ENCODE data around the gene SCRN1.

Gene SCRN1

DNA sequence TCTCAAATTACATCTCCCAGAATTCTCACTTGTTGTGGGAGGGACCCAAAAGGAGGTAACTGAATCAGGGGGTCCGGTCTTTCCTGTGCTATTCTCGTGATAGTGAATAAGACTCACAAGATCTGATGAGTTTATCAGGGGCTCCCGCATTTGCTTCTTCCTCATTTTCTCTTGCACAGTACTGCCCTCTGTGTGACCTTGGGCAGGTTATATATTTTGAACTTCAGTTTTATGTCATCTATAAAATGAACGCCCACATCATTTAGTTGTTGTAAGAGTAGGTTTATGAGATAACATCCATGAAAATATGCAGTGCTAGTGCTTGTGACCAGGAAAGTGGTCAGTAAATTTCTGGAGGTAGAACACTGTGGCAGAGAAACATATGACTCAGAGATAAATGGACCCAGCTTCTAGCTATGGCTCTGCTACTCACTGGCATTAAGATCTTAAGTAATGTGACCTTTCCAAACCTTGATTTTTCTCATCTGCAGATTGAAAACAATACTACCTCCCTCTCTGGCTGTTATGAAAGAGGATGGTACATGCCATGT is 44.3 kb downstream of the SCRN1 start:
- Histone ChIP-seq H3K4me3 (no peak overlapping the region), H3K27ac (no peak overlapping the region)

DNA sequence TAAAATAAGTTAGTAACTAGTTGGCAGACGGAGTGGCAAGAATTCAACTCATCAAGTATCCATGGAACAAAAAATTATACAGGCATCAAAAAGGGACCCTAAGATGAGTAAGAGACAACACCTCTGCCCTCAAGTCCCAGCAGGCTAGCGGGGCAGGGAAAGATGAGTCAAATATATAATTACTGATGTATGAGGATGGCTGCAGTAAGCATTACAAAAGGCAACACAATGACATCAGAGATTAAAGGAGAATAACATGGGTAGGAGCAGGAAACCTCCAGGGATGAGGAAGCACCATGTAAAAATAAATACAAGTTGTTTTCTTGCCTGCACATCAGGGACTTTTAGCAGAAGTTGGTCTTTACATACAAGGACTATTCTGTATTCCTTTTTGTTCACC is 49.4 kb downstream of the SCRN1 start:
- Histone ChIP-seq H3K27ac (no peak overlapping the region), H3K4me3 (no peak overlapping the region)

DNA sequence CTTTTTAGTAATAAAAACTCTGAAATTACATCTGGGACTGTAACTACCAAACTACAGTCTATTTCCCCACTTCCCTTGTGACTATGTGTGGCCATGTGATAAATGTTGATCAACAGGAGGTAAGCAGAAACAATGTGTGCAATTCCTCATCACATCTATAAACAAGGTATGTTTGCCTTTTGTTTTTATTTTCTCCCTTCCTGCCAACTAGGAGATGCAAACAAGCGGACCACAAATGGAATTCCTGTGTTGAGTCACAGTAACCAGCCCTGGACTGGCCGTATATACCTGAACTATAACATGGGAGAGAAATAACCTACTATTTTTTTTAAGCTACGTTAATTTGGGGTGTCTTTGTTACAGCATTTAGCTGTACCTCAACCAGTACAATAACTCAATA is 52.5 kb downstream of the SCRN1 start:
- no peak overlapping the region for H3K27ac ChIP-seq

DNA sequence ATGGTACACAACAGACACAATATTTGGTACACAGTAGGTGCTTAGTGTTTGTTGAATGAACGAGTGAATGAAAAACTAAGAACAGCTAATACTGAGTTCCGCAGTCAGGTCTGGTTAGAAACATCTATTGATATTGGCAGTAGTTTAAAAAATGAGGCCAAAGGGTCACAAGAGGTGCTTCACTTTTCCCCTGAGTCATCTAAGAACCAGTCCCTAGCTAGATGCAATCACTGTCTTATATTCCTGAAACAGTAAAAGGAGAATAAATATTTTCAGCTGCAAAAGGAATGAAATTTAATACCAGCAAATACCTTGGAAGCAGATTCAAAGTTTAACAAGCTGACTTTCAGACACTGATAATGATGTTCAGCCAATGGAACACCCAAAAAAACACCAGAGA is 54.5 kb downstream of the SCRN1 start:
- Histone ChIP-seq H3K4me3 (no peak overlapping the region), H3K27ac (no peak overlapping the region)

More for the DNA sequence above, 52.5 kb downstream of the SCRN1 start:
- no peak overlapping the region for H3K4me3 ChIP-seq

DNA sequence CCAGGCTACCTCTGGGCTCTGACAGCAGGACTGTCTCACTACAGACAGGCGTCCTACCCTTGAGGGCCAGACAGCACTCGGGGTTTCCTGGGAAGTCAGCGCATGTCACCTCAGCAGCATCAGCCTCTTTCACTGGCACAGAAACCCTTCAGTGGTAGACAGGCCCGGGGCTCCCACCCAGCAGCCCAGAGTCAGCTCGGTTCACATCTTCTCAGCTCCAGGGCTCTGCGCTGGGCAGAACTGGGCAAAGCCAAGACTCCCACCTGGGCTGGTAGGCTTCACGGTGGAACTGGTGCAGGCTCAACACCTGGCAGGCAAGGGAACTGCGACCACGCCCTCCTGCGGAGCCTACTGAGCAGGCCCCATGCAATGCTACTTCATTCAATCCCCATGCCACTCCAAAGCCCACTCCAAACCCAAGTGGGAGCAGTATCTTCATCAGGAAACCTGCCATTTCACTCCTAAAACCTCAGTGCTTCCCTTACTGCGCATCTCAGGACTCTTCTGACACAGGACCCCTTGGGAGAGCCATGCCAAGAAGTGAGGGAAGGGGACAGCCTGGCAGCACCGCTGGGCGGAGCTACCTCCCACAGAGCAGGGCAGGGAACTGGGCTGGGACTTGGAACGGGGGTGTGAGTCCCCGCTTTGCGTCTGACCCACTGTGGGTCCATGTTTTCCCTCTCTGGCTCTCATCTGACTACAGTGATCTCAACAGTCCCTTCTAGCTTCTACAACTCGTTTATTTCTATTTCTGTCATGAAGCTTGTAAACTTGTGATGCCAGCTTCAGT is 60.4 kb downstream of the SCRN1 start:
- H3K4me3 ChIP-seq: no peak overlapping the region
- no peak overlapping the region for H3K27ac ChIP-seq

DNA sequence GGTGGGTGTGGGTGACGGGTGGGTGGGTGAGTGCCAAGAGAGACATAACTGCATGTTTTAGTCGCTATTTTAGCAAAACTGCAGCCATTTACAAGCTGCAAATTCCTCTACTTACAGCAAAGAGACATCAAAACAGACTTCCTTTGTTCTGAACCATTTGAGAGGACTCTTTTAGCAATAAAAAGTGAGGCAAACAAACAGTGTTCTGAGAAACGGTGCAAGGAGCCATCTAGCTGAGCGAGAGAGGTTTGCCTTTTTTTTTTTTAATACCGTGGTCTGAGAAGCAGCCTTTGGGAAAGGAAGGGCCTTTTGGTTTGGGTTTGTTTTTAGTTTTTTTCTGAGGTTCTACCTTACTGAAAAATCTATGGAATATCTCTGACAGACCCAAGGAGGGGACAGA is 62.9 kb downstream of the SCRN1 start:
- no peak overlapping the region for H3K27ac ChIP-seq
- H3K4me3 ChIP-seq: no peak overlapping the region

DNA sequence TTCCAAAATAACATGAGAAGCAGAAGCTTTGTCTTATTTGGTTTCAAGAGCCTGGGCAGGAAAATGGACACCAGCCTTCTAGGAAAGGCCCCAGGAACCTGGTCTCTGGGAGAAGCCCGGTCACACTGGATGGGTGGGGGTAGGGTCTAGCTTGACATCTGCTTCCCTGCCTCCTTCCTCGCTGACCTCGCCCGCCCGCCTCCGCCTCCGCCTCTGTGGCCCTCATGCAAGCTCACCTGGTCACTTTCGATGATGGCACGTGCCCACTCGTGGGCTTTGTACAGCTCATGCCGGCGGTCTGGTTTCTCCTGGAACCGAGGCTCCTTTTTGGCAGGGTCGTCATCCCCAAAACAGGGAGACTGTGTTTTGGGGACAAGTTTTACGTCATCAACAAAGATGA is 63.4 kb downstream of the SCRN1 start:
- H3K27ac ChIP-seq: no peak overlapping the region
- H3K4me3 ChIP-seq: no peak overlapping the region

DNA sequence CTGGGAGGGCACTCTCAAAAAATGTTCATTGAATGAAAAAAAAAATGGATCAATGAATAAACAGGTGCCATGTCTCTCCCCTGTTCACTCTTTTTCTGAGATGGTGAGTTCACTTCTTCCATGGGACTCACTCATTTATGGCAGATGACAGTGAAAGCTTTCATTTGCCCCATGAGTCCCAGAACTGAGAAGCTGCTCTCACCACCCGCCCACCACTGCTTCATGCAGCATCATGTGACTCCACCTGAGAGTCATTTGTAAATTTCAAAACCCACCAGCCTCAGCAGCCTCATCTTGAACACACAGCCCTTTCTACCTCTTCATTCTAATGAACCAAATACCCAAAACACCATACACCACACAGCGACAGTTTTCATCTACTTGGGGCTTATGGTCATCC is 64.9 kb downstream of the SCRN1 start:
- Histone ChIP-seq H3K27ac (no peak overlapping the region), H3K4me3 (no peak overlapping the region)

DNA sequence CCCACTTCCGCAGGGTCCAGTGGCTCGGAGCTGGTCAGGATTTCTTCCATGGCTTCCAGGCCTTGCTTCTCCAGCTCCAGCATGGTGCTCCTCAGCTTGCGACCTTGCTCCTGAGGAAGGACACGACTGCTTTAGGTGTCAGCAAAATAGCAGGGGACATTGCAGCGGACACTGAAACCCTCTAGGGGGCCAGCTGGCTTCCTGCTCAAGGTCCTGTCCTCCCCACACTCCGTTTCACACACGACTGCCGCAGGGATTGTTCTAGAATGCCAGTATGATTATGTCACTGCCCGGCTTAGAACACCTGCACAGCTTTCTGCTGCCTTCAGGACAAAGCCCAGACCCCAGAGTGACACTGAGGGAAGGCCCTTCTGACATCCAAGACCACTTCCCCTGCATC is 65.6 kb downstream of the SCRN1 start:
- no peak overlapping the region for H3K27ac ChIP-seq
- H3K4me3 ChIP-seq: no peak overlapping the region

DNA sequence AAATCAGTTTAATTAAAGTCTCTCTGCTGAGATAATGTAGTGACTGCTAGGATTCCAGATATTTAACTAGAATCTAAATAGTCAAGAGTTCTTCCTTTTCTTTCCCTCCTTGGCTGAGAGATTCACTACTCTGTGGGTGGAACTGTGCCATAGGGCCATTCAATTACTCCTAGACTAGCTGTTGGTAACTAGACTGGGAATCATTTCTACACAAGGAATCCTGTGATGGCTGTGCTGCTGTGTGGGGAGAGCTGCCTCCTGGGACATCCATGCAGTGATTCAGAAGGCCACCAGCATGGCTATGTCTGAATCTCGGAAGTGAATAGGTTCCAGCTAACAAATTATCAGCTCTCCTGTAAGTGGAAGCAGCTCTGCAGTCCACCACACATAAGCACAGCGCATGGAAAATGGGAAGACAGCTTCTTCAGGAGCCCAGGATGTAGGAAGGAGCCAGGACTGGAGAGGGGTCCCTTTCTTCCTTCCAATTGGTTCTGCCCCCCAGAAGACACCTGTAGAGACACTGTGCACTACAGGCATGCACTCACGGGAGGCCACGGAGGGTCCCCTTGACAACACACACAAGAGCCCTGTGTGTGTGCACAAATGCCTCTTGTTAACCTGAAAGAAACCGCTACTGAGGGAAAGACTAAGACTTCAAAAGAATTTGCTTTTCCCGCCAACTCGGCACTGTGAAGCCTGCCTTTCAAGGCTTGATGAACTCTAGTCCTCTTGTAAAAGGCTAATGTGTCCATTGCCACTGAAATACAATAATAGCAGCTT is 66.5 kb downstream of the SCRN1 start:
- Histone ChIP-seq H3K27ac (no peak overlapping the region), H3K4me3 (no peak overlapping the region)

DNA sequence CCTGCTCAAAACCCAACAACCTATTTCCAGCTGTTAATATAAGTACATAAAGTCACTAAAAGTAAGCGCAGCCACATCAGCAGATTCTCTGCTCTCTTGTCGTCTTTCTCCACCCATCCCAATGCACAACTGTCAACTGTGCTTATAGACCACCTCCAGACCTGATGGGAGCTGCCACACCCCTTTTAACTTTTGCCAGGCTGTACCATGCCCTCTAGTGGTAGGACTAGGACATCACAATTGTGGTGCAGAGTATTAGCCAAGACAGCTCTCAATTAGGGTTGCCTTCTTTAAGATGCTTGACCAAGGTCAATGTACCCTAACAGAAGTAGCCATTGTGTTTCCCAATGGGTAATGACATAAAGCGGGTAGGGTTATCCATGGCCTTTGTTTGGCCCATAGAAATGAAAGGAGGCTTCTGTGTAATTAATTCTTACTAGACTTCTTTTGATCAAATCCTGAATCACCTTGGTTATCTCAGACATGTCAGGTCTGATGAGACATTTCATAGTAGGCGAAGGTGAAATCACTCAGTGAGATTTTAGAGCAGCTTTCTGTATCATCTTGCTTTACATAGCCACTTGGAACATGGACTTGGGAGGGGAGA is 68.1 kb downstream of the SCRN1 start:
- Histone ChIP-seq H3K27ac (no peak overlapping the region), H3K4me3 (no peak overlapping the region)

DNA sequence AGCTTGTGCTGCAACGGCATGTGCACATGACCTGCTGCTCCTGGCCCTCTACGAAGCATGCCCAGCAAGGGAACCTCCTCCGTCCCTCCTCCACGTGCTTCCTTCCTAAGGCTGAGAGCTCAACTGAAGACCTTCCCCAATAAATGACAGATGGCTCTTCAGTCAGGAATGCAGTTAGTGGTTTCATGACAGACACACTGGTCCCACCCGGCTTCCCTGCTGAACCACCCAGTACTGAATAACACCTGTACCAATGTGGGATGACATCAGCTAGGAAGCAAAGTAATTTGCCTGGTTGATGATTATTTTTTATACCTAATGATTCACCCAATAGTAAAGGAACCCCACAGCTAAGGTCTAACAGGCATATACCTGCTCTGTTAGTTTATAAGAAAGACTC is 69.1 kb downstream of the SCRN1 start:
- Histone ChIP-seq H3K4me3 (no peak overlapping the region), H3K27ac (no peak overlapping the region)

DNA sequence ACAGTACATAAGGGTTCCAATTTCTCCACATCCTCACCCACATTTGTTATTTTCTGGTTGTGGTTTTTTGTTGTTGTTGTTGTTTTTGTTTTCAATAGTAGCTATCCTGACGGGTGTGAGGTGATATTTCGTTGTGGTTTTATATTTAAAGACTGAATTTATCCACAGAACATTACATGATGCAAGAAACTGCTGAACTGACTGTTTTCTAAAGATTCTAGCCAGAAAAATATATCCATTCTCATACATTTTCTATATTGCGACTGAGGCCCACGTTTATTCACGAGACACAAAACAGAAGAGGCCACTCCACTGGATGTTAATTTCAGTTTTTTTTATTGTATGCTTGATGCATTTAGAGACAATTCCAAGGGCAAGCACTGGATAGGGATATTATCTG is 69.8 kb downstream of the SCRN1 start:
- H3K4me3 ChIP-seq: no peak overlapping the region
- H3K27ac ChIP-seq: no peak overlapping the region

DNA sequence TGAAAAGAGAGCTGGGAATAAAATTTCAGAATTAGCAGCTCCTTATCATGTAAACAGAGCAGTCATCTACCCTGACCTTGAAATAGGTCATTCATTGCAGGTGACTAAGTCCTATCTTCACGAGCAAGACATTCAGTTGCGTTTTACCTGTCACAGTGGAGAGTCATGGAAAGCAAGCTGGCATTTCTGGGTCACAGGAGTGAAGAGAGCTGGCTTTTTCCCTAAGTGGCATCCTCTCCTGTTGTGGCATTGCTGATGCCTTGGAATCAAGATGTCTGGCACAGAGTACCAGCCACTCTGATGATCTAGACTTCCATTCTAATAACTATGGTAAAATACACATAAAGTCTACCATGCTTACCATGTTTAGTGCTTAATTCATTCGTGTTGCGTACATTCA is 70.8 kb downstream of the SCRN1 start:
- H3K27ac ChIP-seq: no peak overlapping the region
- no peak overlapping the region for H3K4me3 ChIP-seq

DNA sequence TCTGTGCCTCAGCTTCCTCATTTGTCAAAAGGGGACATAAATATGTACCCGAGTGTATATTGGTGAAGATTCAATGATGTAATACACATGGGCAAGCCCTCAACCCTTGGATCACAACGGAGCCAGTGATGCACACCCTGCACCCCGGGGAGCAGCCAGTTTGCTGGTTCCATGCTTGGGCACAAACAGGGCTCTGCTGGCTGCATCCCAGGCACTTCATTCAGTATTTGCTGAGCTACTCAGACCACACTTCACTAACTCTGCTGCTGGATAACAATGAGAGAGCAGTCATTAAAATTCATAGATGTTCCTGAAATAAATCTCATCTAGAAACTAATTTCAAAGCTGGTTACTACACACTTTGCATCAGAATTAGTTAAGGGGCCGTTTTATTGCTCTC is 72.0 kb downstream of the SCRN1 start:
- Histone ChIP-seq H3K27ac (no peak overlapping the region), H3K4me3 (no peak overlapping the region)

DNA sequence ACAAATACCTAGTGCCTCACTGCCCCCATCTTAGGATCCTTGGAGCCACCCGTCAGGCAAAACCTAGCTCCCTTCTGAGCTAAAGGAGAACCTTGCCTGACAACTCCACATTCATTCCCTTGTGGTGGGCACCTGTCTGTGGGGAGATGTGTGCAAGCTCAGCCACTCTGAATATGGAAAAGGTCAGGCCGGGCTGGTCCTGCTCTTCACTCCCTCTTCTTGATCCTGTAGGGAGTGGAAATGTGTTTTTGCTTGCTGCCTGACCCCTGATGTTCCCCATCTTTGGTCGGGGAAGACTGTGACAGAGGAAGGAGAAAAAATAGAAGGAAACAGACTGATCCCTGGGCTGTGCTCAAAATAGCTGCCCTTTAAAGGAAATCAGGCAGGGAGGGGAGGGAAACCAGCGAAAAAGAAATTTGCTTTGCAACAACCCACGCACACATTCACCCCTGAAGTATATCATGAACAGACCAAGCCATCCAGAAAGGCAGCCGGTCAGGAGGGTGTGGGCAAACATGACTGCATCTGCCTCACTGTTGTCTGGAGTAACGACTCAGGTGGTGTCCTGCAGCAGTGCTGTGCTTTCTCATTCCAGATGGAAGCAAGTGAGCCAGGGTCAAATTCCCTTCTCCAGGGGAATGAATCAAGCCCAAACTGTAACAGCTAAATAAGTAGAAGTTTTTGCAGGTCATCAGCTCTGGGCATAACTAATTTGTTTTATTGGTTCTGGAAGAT is 74.0 kb downstream of the SCRN1 start:
- H3K27ac ChIP-seq: no peak overlapping the region
- no peak overlapping the region for H3K4me3 ChIP-seq

DNA sequence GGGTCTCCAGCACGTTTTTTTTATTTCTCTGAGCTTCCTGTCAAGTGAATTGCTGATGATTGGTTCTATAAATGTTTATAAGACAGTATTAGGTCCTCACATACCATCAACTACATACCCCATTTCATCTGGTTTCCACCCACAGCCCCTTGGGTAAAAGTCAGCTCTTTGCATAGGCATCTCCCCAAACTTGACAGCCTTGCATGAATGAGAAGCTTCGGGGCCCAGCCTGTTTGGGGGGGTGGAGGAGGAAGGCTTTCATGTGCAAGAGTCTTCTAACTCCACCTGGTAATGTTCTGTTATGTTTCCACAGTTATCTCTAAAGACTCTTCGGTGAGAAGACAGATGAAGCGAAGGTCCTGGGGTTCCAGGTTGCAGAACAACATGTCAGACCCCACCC is 75.4 kb downstream of the SCRN1 start:
- no peak overlapping the region for H3K27ac ChIP-seq
- no peak overlapping the region for H3K4me3 ChIP-seq

DNA sequence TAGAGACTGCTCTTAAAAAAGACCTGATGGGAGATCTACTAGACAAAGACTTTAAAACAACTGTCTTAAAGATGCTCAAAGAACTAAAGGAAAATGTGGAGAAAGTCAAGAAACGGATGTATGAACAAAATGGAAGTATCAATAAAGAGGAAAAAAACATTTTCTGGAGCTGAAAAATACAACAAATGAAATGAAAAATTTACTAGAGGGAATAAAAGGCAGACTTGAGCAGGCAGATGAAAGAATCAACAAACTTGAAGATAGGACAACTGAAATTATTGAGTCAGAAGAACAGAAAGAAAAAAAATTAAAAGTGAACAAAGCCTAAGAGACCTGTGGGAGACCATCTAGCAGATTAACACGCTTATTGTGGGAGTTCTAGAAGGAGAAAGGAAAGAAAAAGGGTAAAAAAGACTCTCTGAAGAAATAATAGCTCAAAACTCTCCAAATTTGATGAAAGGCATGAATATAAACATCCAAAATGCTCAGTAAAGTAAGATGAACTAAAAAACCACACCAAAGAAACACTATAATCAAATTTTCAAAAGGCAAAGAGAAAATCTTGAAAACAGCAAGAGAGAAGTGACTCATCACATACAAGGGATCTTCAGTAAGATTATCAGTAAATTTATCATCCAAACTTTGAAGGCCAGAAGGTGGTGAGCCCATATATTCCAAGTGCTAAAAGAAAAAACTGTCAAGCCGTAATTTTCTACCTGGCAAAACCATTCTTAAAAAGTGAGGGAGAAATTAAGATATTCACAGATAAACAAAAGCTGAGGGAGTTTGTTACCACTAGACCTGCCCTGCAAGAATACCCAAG is 83.2 kb downstream of the SCRN1 start:
- no peak overlapping the region for H3K4me3 ChIP-seq
- H3K27ac ChIP-seq: no peak overlapping the region

DNA sequence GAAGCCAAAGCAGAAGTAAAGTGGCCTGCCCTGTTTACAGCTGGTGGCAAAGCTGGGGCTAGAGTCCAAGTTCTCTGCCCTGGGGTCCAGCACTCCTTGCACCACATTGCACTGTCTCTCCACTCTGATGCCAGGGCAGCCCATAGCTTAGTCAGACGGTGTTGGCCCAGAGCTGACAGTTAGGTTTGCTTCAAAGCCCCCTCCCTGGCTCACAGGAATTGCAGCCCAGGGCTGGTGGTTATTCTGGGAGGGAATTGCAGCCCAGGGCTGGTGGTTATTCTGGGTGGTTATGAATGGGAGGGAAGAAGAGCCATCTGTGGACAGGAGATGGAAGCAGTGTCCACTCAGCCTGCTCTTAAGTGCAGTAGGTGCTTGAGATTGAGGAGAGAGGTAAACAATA is 88.9 kb downstream of the SCRN1 start:
- H3K4me3 ChIP-seq: no peak overlapping the region
- H3K27ac ChIP-seq: no peak overlapping the region
